Measurements from ENCODE around the gene ATP11B. TPM values are rescaled to one million over a fixed set of nuclear protein-coding genes. Genes with fewer than 3 reads are reported as not detected.

The ATP11B gene
- total RNA-seq, 2 experiments from 2014 or later, result 109 to 112 TPM

GRCh38 chr3:182802413-182803390, 9.4 kb downstream of the ATP11B start:
- Mint-ChIP-seq H3K27ac (no peak overlapping the region), H3K4me1 (peaks cover 31% of the 10 kb centered on the region), H3K27me3 (no peaks in the 10 kb centered on the region), H3K36me3 (peaks cover 12% of the 10 kb centered on the region), H3K9me3 (ENCODE audit: low read depth) (no peaks in the 10 kb centered on the region), H3K4me3 (no peak overlapping the region)
- CTCF ChIA-PET, result no interaction called here
- DNase-seq (no peak), ATAC-seq (no peak)

- Mint-ChIP-seq H3K4me1 (peaks cover 24% of the 10 kb centered on the region), H3K36me3 (peaks cover 9% of the 10 kb centered on the region), H3K4me3 (no peak overlapping the region), H3K27ac (no peak overlapping the region), H3K27me3 (no peaks in the 10 kb centered on the region), H3K9me3 (ENCODE audit: low read depth) (no peaks in the 10 kb centered on the region)
- ATAC-seq (no peak), DNase-seq (no peak)
- CTCF ChIA-PET, result no interaction called here
Measured at GRCh38 chr3:182803596-182803995, 10.3 kb downstream of the ATP11B start.

DNA sequence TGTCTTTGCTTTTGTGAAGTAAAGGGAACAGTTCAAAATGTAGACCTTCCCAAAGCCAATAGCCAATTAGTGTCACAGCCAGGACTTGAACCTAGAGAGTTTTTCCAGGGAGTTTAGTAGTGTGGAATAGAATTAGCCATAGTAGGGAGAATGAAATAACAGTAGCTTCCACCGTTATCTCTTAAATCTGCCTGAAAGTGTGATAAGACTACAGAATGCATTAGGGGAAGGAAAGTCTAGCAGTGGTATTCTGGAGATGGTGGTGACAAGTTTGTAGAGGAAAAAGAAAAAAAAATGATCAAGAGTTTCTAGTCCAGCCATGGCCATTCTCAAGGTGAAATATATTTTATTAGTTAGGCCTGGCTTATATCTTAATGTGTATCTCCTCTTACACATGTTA, 13.8 kb downstream of the ATP11B start:
- CTCF ChIA-PET, result no interaction called here
- Mint-ChIP-seq H3K9me3 (ENCODE audit: low read depth) (no peaks in the 10 kb centered on the region), H3K4me3 (no peak overlapping the region), H3K4me1 (peaks cover 25% of the 10 kb centered on the region), H3K36me3 (peaks cover 20% of the 10 kb centered on the region), H3K27ac (no peak overlapping the region), H3K27me3 (no peaks in the 10 kb centered on the region)
- no peak for DNase-seq
- ATAC-seq, result no peak

DNA sequence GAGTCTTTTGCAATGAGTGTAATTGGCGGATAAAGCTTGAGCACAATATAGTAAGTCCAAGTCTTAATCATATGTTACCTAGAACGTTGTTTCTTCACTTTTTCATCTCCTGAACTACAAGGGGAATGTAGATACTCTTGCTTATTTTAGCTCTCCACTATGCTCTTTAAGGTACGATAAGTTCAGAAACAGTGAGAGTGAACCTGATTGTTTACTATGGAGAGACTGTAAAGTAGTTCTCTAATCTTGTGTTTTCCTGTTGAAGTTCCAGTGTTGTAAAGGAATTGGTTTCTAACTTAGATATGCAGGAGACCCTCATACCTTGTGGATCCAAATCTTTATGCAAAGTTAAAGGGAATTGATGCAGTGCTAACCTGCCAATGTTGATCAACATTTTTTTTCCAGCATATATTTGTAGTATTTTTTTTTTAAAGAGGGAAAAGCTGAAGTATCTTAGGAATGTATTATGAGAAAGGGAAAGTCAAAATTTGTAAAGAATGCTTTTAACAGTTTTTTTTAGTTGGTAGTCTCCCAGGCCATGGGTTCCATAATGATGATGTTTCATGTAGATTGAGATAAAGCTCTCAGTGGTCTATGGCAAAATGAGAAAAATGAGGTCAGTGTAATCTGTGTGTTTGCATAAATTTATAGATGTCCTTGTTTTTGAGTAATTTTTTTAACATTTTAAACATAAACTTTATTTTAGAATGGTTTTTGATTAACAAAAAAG, 14.9 kb downstream of the ATP11B start:
- Mint-ChIP-seq H3K4me1 (peaks cover 18% of the 10 kb centered on the region), H3K27me3 (no peaks in the 10 kb centered on the region), H3K36me3 (peaks cover 27% of the 10 kb centered on the region), H3K9me3 (ENCODE audit: low read depth) (no peaks in the 10 kb centered on the region), H3K4me3 (no peak overlapping the region), H3K27ac (no peak overlapping the region)
- ATAC-seq, result no peak
- CTCF ChIA-PET, result no interaction called here
- no peak for DNase-seq

DNA sequence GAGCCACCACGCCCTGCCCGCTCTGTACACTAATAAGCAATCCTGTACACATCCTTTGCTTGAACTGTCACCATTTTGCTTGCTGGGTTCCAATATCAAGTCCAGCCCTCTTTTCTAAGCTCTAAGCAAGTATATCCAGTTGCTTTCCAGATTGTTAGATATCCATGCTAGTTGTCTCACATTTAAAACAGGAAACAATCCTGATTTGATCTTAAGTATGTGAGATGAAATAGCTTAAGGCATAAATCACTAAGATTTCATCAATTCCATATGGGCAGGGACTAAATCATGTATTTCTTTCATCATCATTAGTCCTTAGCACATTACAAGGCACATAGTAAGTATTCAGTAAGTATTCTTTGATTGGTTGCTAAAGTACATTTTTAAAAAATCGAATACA, 16.2 kb downstream of the ATP11B start:
- no peaks in the 10 kb centered on the region for H3K9me3 Mint-ChIP-seq (ENCODE audit: low read depth)
- ATAC-seq, result no peak
- no peak overlapping the region for H3K27ac Mint-ChIP-seq
- no peaks in the 10 kb centered on the region for H3K27me3 Mint-ChIP-seq
- CTCF ChIA-PET, result no interaction called here
- peaks cover 16% of the 10 kb centered on the region for H3K4me1 Mint-ChIP-seq
- H3K36me3 Mint-ChIP-seq, result peaks cover 27% of the 10 kb centered on the region
- H3K4me3 Mint-ChIP-seq, result no peak overlapping the region
- no peak for DNase-seq

DNA sequence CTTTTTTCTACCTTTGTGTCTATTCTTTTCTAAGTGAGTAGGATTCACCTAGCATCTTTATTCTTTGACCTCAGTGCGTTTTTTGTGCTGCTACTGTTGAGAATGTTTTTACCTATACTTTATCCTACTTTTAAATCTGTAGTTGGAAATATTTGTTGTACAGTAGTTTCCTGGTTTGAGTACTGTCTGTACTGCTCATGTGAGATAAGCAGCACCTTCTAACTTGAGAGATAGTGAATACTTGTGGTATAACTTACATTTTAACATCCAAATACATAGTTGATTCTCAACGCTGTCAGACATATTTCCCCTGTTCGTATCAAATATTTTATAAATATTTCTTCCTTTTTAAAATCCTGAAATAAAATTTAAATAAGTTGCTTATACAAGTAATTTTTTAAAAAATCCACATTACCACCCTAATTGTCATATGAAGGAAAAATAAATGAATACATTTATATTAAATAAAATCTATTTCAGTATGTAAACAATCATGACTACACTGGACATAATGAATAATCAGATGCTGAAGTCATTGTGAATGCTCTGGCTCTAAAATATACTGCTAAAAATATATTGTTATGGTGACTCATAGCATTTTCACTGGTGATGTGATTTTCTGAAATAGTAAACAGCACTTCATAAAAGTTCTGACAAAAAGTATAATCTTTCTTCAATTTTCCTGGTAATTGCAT, 17.4 kb downstream of the ATP11B start:
- CTCF ChIA-PET, result no interaction called here
- DNase-seq, result no peak
- Mint-ChIP-seq H3K27me3 (no peaks in the 10 kb centered on the region), H3K4me3 (no peak overlapping the region), H3K36me3 (peaks cover 23% of the 10 kb centered on the region), H3K9me3 (ENCODE audit: low read depth) (no peaks in the 10 kb centered on the region), H3K27ac (no peak overlapping the region), H3K4me1 (peaks cover 17% of the 10 kb centered on the region)
- no peak for ATAC-seq

DNA sequence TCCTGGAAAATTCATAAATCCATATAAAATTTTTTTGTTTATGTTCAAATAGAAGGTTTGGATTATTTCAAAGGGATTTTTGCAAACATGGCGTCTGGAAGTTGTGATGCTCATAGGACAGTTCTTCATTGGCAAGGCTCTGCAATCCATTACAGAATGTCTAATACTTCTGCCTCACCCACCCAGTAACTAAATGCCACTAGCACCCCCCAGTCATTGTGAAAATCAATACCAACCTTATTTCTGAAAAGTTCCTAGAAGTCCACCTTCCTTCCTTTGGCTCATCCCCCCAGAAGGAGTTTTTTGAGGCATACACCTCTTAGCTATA, 17.9 kb downstream of the ATP11B start:
- ATAC-seq (no peak), DNase-seq (no peak)
- H3K36me3 Mint-ChIP-seq, result peaks cover 23% of the 10 kb centered on the region
- H3K27me3 Mint-ChIP-seq, result no peaks in the 10 kb centered on the region
- H3K4me1 Mint-ChIP-seq, result peaks cover 16% of the 10 kb centered on the region
- H3K27ac Mint-ChIP-seq, result no peak overlapping the region
- H3K9me3 Mint-ChIP-seq (ENCODE audit: low read depth), result no peaks in the 10 kb centered on the region
- CTCF ChIA-PET, result no interaction called here
- H3K4me3 Mint-ChIP-seq, result no peak overlapping the region

DNA sequence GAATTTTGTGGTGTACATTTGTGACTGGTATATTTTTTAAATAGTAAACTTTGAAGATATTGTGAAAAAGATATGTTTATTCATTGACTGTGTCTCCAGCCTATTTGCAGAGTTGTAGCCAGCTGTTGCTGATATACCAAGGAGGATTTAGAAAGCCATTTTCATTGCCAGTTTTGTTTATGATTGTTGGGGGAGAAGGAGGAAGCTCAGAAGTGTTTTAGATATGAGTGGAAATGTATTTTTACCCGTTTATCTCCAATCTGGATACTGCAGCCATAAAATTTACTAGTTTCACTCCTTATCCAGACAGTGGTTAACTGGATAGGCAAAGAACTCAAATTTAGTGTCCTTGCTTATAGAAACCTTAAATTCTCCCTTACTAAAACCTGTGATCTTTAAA, 18.8 kb downstream of the ATP11B start:
- Mint-ChIP-seq H3K4me3 (no peak overlapping the region), H3K27ac (no peak overlapping the region), H3K9me3 (ENCODE audit: low read depth) (no peaks in the 10 kb centered on the region), H3K27me3 (no peaks in the 10 kb centered on the region), H3K4me1 (peaks cover 11% of the 10 kb centered on the region), H3K36me3 (peaks cover 23% of the 10 kb centered on the region)
- ATAC-seq (no peak), DNase-seq (no peak)
- CTCF ChIA-PET, result no interaction called here

GRCh38 chr3:182814419-182815062, 21.2 kb downstream of the ATP11B start:
- Mint-ChIP-seq H3K4me1 (peaks cover 13% of the 10 kb centered on the region), H3K27me3 (no peaks in the 10 kb centered on the region), H3K9me3 (ENCODE audit: low read depth) (no peaks in the 10 kb centered on the region), H3K4me3 (no peak overlapping the region), H3K27ac (no peak overlapping the region), H3K36me3 (peaks cover 21% of the 10 kb centered on the region)
- DNase-seq, result no peak
- CTCF ChIA-PET, result interaction anchor here (1.0 kb wide), 1 partner anchor 84 kb away, joined by 3 read pairs; no protein-coding TSS in a partner anchor
- no peak for ATAC-seq

- Mint-ChIP-seq H3K27ac (no peak overlapping the region), H3K9me3 (ENCODE audit: low read depth) (no peaks in the 10 kb centered on the region), H3K4me3 (no peak overlapping the region), H3K27me3 (no peaks in the 10 kb centered on the region), H3K36me3 (peaks cover 23% of the 10 kb centered on the region), H3K4me1 (peaks cover 9% of the 10 kb centered on the region)
- no peak for ATAC-seq
- CTCF ChIA-PET, result interaction anchor here (0.6 kb wide), 1 partner anchor 93 kb away, joined by 3 read pairs; no protein-coding TSS in a partner anchor
- DNase-seq, result no peak
Measured at GRCh38 chr3:182816181-182816580, 22.9 kb downstream of the ATP11B start.

- DNase-seq (no peak), ATAC-seq (no peak)
- Mint-ChIP-seq H3K36me3 (peaks cover 25% of the 10 kb centered on the region), H3K9me3 (ENCODE audit: low read depth) (no peaks in the 10 kb centered on the region), H3K4me3 (no peak overlapping the region), H3K4me1 (peaks cover 10% of the 10 kb centered on the region), H3K27ac (no peak overlapping the region), H3K27me3 (no peaks in the 10 kb centered on the region)
- CTCF ChIA-PET, result no interaction called here
Measured at GRCh38 chr3:182818296-182818978, 25.1 kb downstream of the ATP11B start.

DNA sequence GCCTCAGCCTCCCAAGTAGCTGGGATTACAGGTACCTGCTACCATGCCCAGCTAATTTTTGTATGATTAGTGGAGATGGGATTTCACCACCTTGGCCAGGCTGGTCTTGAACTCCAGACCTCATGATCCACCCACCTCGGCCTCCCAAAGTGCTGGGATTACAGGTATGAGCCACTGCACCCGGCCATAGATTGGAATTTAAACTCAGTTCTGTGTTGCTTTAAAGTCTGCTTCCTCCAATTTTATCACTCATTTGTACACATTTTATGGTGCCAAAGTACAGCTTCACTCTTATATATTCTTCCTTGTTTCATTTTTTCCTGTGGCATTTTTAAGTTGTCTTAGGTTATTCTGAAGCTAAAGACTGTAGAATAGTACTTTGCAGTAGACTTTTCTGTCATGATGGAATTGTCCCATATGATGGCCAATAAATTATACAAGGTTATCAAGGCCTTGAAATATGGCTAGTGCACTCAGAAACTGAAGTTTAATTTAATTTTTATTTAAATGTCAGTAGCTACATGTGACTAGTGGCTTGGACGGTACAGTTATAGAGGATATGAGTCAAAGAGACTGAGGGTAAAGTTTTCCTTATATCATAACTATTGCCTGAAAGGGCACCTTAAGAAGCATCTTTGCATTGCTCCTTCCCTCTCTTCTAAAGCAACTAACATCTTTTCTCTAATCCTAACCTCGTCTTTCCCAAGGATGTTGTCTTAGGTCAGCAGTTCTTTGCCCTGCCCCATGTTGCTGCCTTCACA, 28.1 kb downstream of the ATP11B start:
- no peak for ATAC-seq
- DNase-seq, result no peak
- H3K9me3 Mint-ChIP-seq (ENCODE audit: low read depth), result no peaks in the 10 kb centered on the region
- no peaks in the 10 kb centered on the region for H3K27me3 Mint-ChIP-seq
- CTCF ChIA-PET, result interaction anchor here (1.5 kb wide), 1 partner anchor 16 kb away, joined by 3 read pairs; no protein-coding TSS in a partner anchor
- H3K27ac Mint-ChIP-seq, result peak overlapping the region; percentile 47
- H3K4me3 Mint-ChIP-seq, result no peak overlapping the region
- H3K36me3 Mint-ChIP-seq, result peaks cover 42% of the 10 kb centered on the region
- peaks cover 10% of the 10 kb centered on the region for H3K4me1 Mint-ChIP-seq
